GM12878 (cell line): ENCODE measurements around the gene UBE2QL1. TPM values are rescaled to one million over a fixed set of nuclear protein-coding genes. Genes with fewer than 3 reads are reported as not detected.

Source experiments
- ATAC-seq: fragments of 200-7000 bp; cut with Tn5 transposase; 3 replicates; pipeline ENCODE4 v1.9.1; 2020; ENCODE audit warnings: mild to moderate bottlenecking, moderate library complexity
- BruUV-seq: library from RNA; stranded (reverse); fragments of 400-500 nt; replicated peaks from 2 replicates; lab custom pipeline; 2021; lab: Mats Ljungman, UMichigan
- CTCF ChIA-PET: fragments of 300-600 bp; sonication (Branson Sonifier 250); formaldehyde crosslinking; extraction: SDS; loops from one replicate; lab custom pipeline; 2021; ENCODE audit warnings: inconsistent platforms; lab: Yijun Ruan, JAX
- POLR2A ChIA-PET: fragments of 350-600 bp; formaldehyde crosslinking; extraction: SDS; loops from one replicate; lab custom pipeline; 2021; ENCODE audit warnings: inconsistent platforms; lab: Charles Lee
- RAD21 ChIA-PET: fragments of 300-600 bp; sonication (Branson Sonifier 250); formaldehyde crosslinking; loops from one replicate; lab custom pipeline; 2023; ENCODE audit warnings: antibody characterized with exemption; ENCODE audit not compliant: unreplicated experiment; lab: Charles Lee
- SMC1A ChIA-PET: fragments of 300-600 bp; sonication (Branson Sonifier 250); formaldehyde crosslinking; loops from one replicate; lab custom pipeline; 2023; ENCODE audit not compliant: unreplicated experiment, uncharacterized antibody; lab: Charles Lee
- DNase-seq: peaks from one replicate; pipeline ENCODE4 v3.0.0-alpha.2; 2011; ENCODE audit warnings: low read depth, low spot score
- FAIRE-seq: peaks from 3 replicates; lab custom pipeline; 2011; peaks lifted over from hg19 to GRCh38; lab: Jason Lieb, UNC
- H2AFZ ChIP-seq: 2 replicates; pipeline ENCODE4 v1.6.0; 2011; ENCODE audit warnings: low read depth, low read length, control low read depth; ENCODE audit not compliant: control insufficient read depth
- H3K27ac ChIP-seq: 2 replicates; pipeline ENCODE4 v1.5.1; 2011; ENCODE audit warnings: control low read depth; ENCODE audit not compliant: control insufficient read depth, insufficient read depth
- H3K27me3 ChIP-seq, 2 experiments: replicated peaks in 1 of 2; 2 replicates each; pipeline versions ENCODE4 v1.6.0 to v1.6.1; 2011; ENCODE audit warnings: low read length in 1 of 2; ENCODE audit not compliant: control insufficient read depth in 2 of 2, insufficient read depth in 2 of 2
- H3K36me3 ChIP-seq, 2 experiments: 2 replicates each; pipeline ENCODE4 v1.5.1; 2011; ENCODE audit warnings: low read length in 1 of 2; ENCODE audit not compliant: control insufficient read depth in 2 of 2, insufficient read depth in 2 of 2
- H3K4me1 ChIP-seq: 2 replicates; pipeline ENCODE4 v1.6.1; 2011; ENCODE audit warnings: mild to moderate bottlenecking, low read length, moderate library complexity, mixed read lengths; ENCODE audit not compliant: control insufficient read depth, insufficient read depth
- H3K4me2 ChIP-seq: 2 replicates; pipeline ENCODE4 v1.6.0; 2011; ENCODE audit warnings: control low read depth; ENCODE audit not compliant: control insufficient read depth, insufficient read depth
- H3K4me3 ChIP-seq: fragments of 200-600 bp; sonication (generic); 2 replicates; pipeline ENCODE4 v1.5.1; 2016
- H3K79me2 ChIP-seq: 2 replicates; pipeline ENCODE4 v1.6.0; 2011; ENCODE audit warnings: low read length; ENCODE audit not compliant: control insufficient read depth, insufficient read depth
- H3K9ac ChIP-seq: 2 replicates; pipeline ENCODE4 v1.8.0; 2011; ENCODE audit warnings: low read length, control low read depth, mixed read lengths; ENCODE audit not compliant: control insufficient read depth, insufficient read depth
- H3K9me3 ChIP-seq: replicated peaks from 3 replicates; pipeline ENCODE4 v1.5.1; 2011; ENCODE audit warnings: mild to moderate bottlenecking, low read length; ENCODE audit not compliant: control insufficient read depth, insufficient read depth
- H4K20me1 ChIP-seq: 2 replicates; pipeline ENCODE4 v1.6.0; 2011; ENCODE audit not compliant: control insufficient read depth, insufficient read depth
- SMARCA5 ChIP-seq: fragments of 450-650 bp; IDR thresholded peaks from 2 replicates; pipeline ENCODE4 v1.6.1; 2017; ENCODE audit warnings: mild to moderate bottlenecking
- WGBS: methylation state at CpG from one replicate; pipeline ENCODE4 v1.1.6; 2016; ENCODE audit warnings: low lambda C conversion rate; ENCODE audit not compliant: insufficient replicate concordance, insufficient coverage; ENCODE audit errors: missing lambda C conversion rate; 5-methylcytosine and 5-hydroxymethylcytosine counted together
- in situ Hi-C: fragments of 300-500 bp; cut with MboI; formaldehyde crosslinking; loops from 9 replicates; pipeline ENCODE4 v1.14.3; 2018; ENCODE audit warnings: mixed read lengths
- intact Hi-C: fragments of 100-400 bp; cut with micrococcal nuclease; formaldehyde crosslinking; loops from one replicate; pipeline ENCODE4 v1.14.2; 2022; ENCODE audit not compliant: unreplicated experiment
- polyA plus RNA-seq, 11 experiments: library from polyadenylated mRNA; depleted of rRNA in 4 of 11; unstranded in 6 of 11; stranded (reverse) in 5 of 11; fragments of >200 nt; fragmentation: Nextera tagmentation in 4 of 11; fragmentation: Illumina TruSeq in 1 of 11; extraction: Ambion mirVana in 4 of 11; extraction: Trizol in 1 of 11; gene quantifications; 1 replicate in 1 of 11; 2 replicates in 10 of 11; pipeline versions ENCODE4 v1.2.1 to v1.2.3, GENCODE V29; 2011 to 2016; ENCODE audit warnings: inconsistent platforms in 2 of 11, missing spikeins in 2 of 11, low read depth in 1 of 11
- total RNA-seq, 4 experiments: library from RNA; depleted of rRNA in 3 of 4; stranded (reverse); fragments of >200 nt in 3 of 4; fragmentation: Illumina TruSeq in 1 of 4; extraction: Trizol in 1 of 4; gene quantifications; 2 replicates each; pipeline versions ENCODE4 v1.2.1 to v1.2.3, GENCODE V29; 2013 to 2021
- TF ChIP-seq, protein P1 (sequence below), 3 experiments: IDR thresholded peaks in 2 of 3; conservative IDR thresholded peaks in 1 of 3; 2 replicates each; pipeline ENCODE4 v1.5.1; 2011; ENCODE audit warnings: low read depth in 3 of 3, low read length in 3 of 3, mild to moderate bottlenecking in 3 of 3, control low read depth in 2 of 3, moderate library complexity in 2 of 3, inconsistent platforms in 1 of 3, mixed read lengths in 1 of 3; ENCODE audit not compliant: control insufficient read depth in 2 of 3, insufficient read depth in 1 of 3; ENCODE audit errors: extremely low read depth in 1 of 3
- TF ChIP-seq, protein P2 (sequence below): IDR thresholded peaks from 2 replicates; pipeline ENCODE4 v1.6.1; 2011; ENCODE audit warnings: low read depth, mild to moderate bottlenecking, low read length, moderate library complexity, borderline replicate concordance; ENCODE audit errors: extremely low read depth
- TF ChIP-seq, protein P3 (sequence below): fragments of 450-650 bp; IDR thresholded peaks from 2 replicates; pipeline ENCODE4 v1.6.1; 2016; ENCODE audit warnings: mild to moderate bottlenecking, moderate library complexity, borderline replicate concordance

Gene UBE2QL1
- total and polyA plus RNA-seq, 10 of the 15 experiments (the other 5 are each of a cell fraction or from before 2014, with no cell fraction given), result 0.03 to 0.62 (median 0.04) TPM; not detected in 6

DNA sequence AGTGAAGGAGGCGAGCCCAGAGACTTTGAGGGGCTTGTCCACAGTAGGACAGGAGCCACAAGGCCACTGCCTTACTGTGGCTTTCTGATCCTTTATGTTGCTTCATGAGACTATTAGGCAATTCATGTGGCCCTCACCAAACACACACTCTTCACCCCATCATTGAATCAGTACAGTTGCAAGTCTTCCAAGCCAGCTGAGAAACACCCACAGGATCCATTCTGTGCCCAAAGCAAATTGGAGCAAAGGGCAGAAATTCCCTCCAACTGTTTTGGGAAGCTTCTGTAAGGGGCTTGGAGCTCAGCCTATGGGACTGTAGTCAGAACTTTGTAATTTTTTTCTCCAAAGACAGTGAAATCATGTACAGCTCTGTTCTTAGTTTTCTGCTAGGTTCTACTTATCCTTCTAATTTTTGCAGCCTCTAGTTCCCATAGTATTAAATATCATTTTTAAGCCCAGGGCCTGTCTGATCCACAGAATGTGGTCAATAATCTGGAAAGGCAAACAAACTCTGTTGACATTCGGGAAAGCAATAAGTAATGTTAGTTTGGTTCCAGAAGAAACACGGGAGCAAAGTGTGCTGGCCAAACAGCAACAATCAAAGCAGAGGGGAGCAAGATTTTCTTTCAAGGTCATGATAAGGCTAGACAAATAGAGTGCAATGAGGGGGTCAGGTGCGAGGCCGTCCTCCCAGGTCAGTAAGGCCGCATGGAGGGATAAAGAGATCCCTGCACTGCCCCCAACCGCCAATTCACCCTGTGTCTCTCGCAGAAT lies 47.0 kb downstream of the UBE2QL1 start:
- TSS peak; percentile 88 for BruUV-seq
- Histone ChIP-seq H3K9me3 (no peaks in the 10 kb centered on the region; the same call in 2 of the 3 replicates), H3K36me3 (no peaks in the 10 kb centered on the region), H2AFZ (no peak overlapping the region), H3K27ac (no peak overlapping the region; the same call in 1 of the 2 replicates), H3K79me2 (no peaks in the 10 kb centered on the region), H3K4me3 (no peak overlapping the region), H3K9ac (no peak overlapping the region), H3K27me3 (no peaks in the 10 kb centered on the region), H3K4me1 (peaks cover 38% of the 10 kb centered on the region), H4K20me1 (no peaks in the 10 kb centered on the region), H3K4me2 (peak overlapping the region; percentile 21; the same call in 1 of the 2 replicates)
- 70% methylated on average over 8 of the region's 8 CpGs for WGBS
- DNase-seq (no peak), FAIRE-seq (no peak), ATAC-seq (no peak)
- CTCF ChIA-PET, result no interaction called here
- 0 out of 2 replicates have a peak, but pooled peaks have one; percentile 25 for TF ChIP-seq SMARCA5
- TF ChIP-seq, protein P1, sequence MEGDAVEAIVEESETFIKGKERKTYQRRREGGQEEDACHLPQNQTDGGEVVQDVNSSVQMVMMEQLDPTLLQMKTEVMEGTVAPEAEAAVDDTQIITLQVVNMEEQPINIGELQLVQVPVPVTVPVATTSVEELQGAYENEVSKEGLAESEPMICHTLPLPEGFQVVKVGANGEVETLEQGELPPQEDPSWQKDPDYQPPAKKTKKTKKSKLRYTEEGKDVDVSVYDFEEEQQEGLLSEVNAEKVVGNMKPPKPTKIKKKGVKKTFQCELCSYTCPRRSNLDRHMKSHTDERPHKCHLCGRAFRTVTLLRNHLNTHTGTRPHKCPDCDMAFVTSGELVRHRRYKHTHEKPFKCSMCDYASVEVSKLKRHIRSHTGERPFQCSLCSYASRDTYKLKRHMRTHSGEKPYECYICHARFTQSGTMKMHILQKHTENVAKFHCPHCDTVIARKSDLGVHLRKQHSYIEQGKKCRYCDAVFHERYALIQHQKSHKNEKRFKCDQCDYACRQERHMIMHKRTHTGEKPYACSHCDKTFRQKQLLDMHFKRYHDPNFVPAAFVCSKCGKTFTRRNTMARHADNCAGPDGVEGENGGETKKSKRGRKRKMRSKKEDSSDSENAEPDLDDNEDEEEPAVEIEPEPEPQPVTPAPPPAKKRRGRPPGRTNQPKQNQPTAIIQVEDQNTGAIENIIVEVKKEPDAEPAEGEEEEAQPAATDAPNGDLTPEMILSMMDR (IDR thresholded peaks at IDR 0.05 in 2 of 3, conservative IDR thresholded peaks at IDR 0.05 in 1 of 3; ENCODE audit: control insufficient read depth in 2 of 3, extremely low read depth in 1 of 3, insufficient read depth in 1 of 3, low read depth in 3 of 3, low read length in 3 of 3), result peak in 1 of 3 experiments; percentile 10; a peak in 1 of 6 replicates
- TF ChIP-seq, protein P2, sequence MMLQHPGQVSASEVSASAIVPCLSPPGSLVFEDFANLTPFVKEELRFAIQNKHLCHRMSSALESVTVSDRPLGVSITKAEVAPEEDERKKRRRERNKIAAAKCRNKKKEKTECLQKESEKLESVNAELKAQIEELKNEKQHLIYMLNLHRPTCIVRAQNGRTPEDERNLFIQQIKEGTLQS, result no peak
- TF ChIP-seq, protein P3, sequence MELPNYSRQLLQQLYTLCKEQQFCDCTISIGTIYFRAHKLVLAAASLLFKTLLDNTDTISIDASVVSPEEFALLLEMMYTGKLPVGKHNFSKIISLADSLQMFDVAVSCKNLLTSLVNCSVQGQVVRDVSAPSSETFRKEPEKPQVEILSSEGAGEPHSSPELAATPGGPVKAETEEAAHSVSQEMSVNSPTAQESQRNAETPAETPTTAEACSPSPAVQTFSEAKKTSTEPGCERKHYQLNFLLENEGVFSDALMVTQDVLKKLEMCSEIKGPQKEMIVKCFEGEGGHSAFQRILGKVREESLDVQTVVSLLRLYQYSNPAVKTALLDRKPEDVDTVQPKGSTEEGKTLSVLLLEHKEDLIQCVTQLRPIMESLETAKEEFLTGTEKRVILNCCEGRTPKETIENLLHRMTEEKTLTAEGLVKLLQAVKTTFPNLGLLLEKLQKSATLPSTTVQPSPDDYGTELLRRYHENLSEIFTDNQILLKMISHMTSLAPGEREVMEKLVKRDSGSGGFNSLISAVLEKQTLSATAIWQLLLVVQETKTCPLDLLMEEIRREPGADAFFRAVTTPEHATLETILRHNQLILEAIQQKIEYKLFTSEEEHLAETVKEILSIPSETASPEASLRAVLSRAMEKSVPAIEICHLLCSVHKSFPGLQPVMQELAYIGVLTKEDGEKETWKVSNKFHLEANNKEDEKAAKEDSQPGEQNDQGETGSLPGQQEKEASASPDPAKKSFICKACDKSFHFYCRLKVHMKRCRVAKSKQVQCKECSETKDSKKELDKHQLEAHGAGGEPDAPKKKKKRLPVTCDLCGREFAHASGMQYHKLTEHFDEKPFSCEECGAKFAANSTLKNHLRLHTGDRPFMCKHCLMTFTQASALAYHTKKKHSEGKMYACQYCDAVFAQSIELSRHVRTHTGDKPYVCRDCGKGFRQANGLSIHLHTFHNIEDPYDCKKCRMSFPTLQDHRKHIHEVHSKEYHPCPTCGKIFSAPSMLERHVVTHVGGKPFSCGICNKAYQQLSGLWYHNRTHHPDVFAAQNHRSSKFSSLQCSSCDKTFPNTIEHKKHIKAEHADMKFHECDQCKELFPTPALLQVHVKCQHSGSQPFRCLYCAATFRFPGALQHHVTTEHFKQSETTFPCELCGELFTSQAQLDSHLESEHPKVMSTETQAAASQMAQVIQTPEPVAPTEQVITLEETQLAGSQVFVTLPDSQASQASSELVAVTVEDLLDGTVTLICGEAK, result peak; percentile 25; the same call in 1 of the 2 replicates
- in situ Hi-C loops, result loop anchor here (5.0 kb wide), 2 partner anchors 242 to 738 kb away; no protein-coding TSS in a partner anchor
- SMC1A ChIA-PET, result interaction anchor here (0.9 to 4.0 kb wide), 3 partner anchors 11 to 242 kb away, joined by 3 to 37 read pairs (median 3); no protein-coding TSS in a partner anchor
- RAD21 ChIA-PET, result interaction anchor here (0.9 to 3.6 kb wide), 3 partner anchors 8 to 483 kb away, joined by 3 to 35 read pairs (median 3); no protein-coding TSS in a partner anchor
- intact Hi-C loops, result loop anchor here (1.0 kb wide), 2 partner anchors 12 to 242 kb away; no protein-coding TSS in a partner anchor
- POLR2A ChIA-PET, result interaction anchor here (2.1 kb wide), 1 partner anchor 11 kb away, joined by 14 read pairs; no protein-coding TSS in a partner anchor
